HG03432 (cell line): ENCODE measurements around the gene DCAKD.

Source experiments
- ATAC-seq: cut with Tn5 transposase; IDR thresholded peaks from one replicate; pipeline ENCODE4 v1.9.1; 2021; ENCODE audit warnings: mild to moderate bottlenecking, moderate library complexity; ENCODE audit not compliant: unreplicated experiment

Gene DCAKD

GRCh38 chr17:45005700-45006099, 45.7 kb downstream of the DCAKD start:
- ATAC-seq, result no peak

- ATAC-seq, result no peak
Measured at GRCh38 chr17:45004388-45004787, 47.0 kb downstream of the DCAKD start.

GRCh38 chr17:45003877-45004276, 47.6 kb downstream of the DCAKD start:
- ATAC-seq, result no peak

GRCh38 chr17:45001310-45001709, 50.1 kb downstream of the DCAKD start:
- no peak for ATAC-seq

- ATAC-seq, result no peak
Measured at GRCh38 chr17:44999433-44999832, 52.0 kb downstream of the DCAKD start.

GRCh38 chr17:44998646-44999045, 52.8 kb downstream of the DCAKD start:
- ATAC-seq, result no peak

GRCh38 chr17:44997733-44998520, 53.5 kb downstream of the DCAKD start:
- ATAC-seq, result no peak

- ATAC-seq, result no peak
Measured at GRCh38 chr17:44996304-44996703, 55.1 kb downstream of the DCAKD start.

- no peak for ATAC-seq
Measured at GRCh38 chr17:44995436-44996001, 55.9 kb downstream of the DCAKD start.

GRCh38 chr17:44992242-44992939, 59.0 kb downstream of the DCAKD start:
- no peak for ATAC-seq

GRCh38 chr17:44990994-44991393, 60.4 kb downstream of the DCAKD start:
- no peak for ATAC-seq

GRCh38 chr17:44989552-44990138, 61.8 kb downstream of the DCAKD start:
- no peak for ATAC-seq

- no peak for ATAC-seq
Measured at GRCh38 chr17:44988044-44988942, 63.1 kb downstream of the DCAKD start.

- no peak for ATAC-seq
Measured at GRCh38 chr17:44983563-44983962, 67.9 kb downstream of the DCAKD start.

GRCh38 chr17:44982113-44982702, 69.2 kb downstream of the DCAKD start:
- ATAC-seq, result no peak

- ATAC-seq, result no peak
Measured at GRCh38 chr17:44981221-44981968, 70.0 kb downstream of the DCAKD start.

GRCh38 chr17:44979426-44979995, 71.9 kb downstream of the DCAKD start:
- ATAC-seq, result no peak

- no peak for ATAC-seq
Measured at GRCh38 chr17:44978807-44979206, 72.6 kb downstream of the DCAKD start.
